ENCODE measurements around the gene UGT1A8.
A peak's percentile ranks its signal among the peaks of the same experiment; 100 is the strongest.

UGT1A8 gene

GRCh38 chr2:233769260-233769659, 151.8 kb downstream of the UGT1A8 start:
- H3K27me3 Mint-ChIP-seq, result peaks cover 28% of the 10 kb centered on the region
- no peak for DNase-seq
- no peaks in the 10 kb centered on the region for H3K4me1 Mint-ChIP-seq (ENCODE audit: low read depth)
- H3K9me3 Mint-ChIP-seq, result no peaks in the 10 kb centered on the region
- H3K4me3 Mint-ChIP-seq, result no peak overlapping the region
- H3K36me3 Mint-ChIP-seq (ENCODE audit: low read depth), result no peaks in the 10 kb centered on the region
- H3K27ac Mint-ChIP-seq, result no peak overlapping the region

GRCh38 chr2:233772153-233772552, 154.7 kb downstream of the UGT1A8 start:
- no peak overlapping the region for H3K27ac Mint-ChIP-seq
- H3K4me3 Mint-ChIP-seq, result no peak overlapping the region
- DNase-seq, result no peak
- H3K27me3 Mint-ChIP-seq, result peaks cover 21% of the 10 kb centered on the region
- no peaks in the 10 kb centered on the region for H3K4me1 Mint-ChIP-seq (ENCODE audit: low read depth)
- H3K36me3 Mint-ChIP-seq (ENCODE audit: low read depth), result no peaks in the 10 kb centered on the region
- H3K9me3 Mint-ChIP-seq, result peaks cover 14% of the 10 kb centered on the region

- Mint-ChIP-seq H3K27ac (no peak overlapping the region), H3K4me3 (no peak overlapping the region), H3K36me3 (ENCODE audit: low read depth) (no peaks in the 10 kb centered on the region), H3K4me1 (ENCODE audit: low read depth) (no peaks in the 10 kb centered on the region), H3K27me3 (peaks cover 18% of the 10 kb centered on the region), H3K9me3 (peaks cover 14% of the 10 kb centered on the region)
- no peak for DNase-seq
Observed at GRCh38 chr2:233772583-233772982, 155.2 kb downstream of the UGT1A8 start.

- Mint-ChIP-seq H3K36me3 (ENCODE audit: low read depth) (no peaks in the 10 kb centered on the region), H3K9me3 (peaks cover 14% of the 10 kb centered on the region), H3K27ac (no peak overlapping the region), H3K27me3 (peaks cover 19% of the 10 kb centered on the region), H3K4me1 (ENCODE audit: low read depth) (no peaks in the 10 kb centered on the region), H3K4me3 (no peak overlapping the region)
- no peak for DNase-seq
Observed at GRCh38 chr2:233773854-233774253, 156.4 kb downstream of the UGT1A8 start.

- H3K27ac Mint-ChIP-seq, result no peak overlapping the region
- no peaks in the 10 kb centered on the region for H3K36me3 Mint-ChIP-seq (ENCODE audit: low read depth)
- H3K4me1 Mint-ChIP-seq (ENCODE audit: low read depth), result no peaks in the 10 kb centered on the region
- DNase-seq, result no peak
- H3K27me3 Mint-ChIP-seq, result peaks cover 20% of the 10 kb centered on the region
- peaks cover 14% of the 10 kb centered on the region for H3K9me3 Mint-ChIP-seq
- no peak overlapping the region for H3K4me3 Mint-ChIP-seq
Observed at GRCh38 chr2:233775414-233775813, 158.0 kb downstream of the UGT1A8 start.

- peaks cover 14% of the 10 kb centered on the region for H3K9me3 Mint-ChIP-seq
- no peak for DNase-seq
- H3K4me3 Mint-ChIP-seq, result no peak within 1 kb of the TSS
- H3K4me1 Mint-ChIP-seq (ENCODE audit: low read depth), result no peaks in the 10 kb centered on the region
- no peaks in the 10 kb centered on the region for H3K36me3 Mint-ChIP-seq (ENCODE audit: low read depth)
- H3K27ac Mint-ChIP-seq, result no peak within 1 kb of the TSS
- peaks cover 24% of the 10 kb centered on the region for H3K27me3 Mint-ChIP-seq
Observed at GRCh38 chr2:233778030-233778429, 160.6 kb downstream of the UGT1A8 start, which contains the start of gene MROH2A. MROH2A (plus strand) TSS chr2:233778330; CDS start chr2:233779359, 1,029 bp downstream.

- Mint-ChIP-seq H3K4me3 (no peak overlapping the region), H3K9me3 (peaks cover 14% of the 10 kb centered on the region), H3K27ac (no peak overlapping the region), H3K27me3 (peaks cover 25% of the 10 kb centered on the region), H3K4me1 (ENCODE audit: low read depth) (no peaks in the 10 kb centered on the region), H3K36me3 (ENCODE audit: low read depth) (no peaks in the 10 kb centered on the region)
- DNase-seq, result no peak
Observed at GRCh38 chr2:233779722-233780121, 162.3 kb downstream of the UGT1A8 start.

GRCh38 chr2:233780771-233781170, 163.3 kb downstream of the UGT1A8 start:
- Mint-ChIP-seq H3K4me3 (no peak overlapping the region), H3K36me3 (ENCODE audit: low read depth) (no peaks in the 10 kb centered on the region), H3K27me3 (peaks cover 24% of the 10 kb centered on the region), H3K27ac (no peak overlapping the region), H3K4me1 (ENCODE audit: low read depth) (no peaks in the 10 kb centered on the region), H3K9me3 (peaks cover 9% of the 10 kb centered on the region)
- DNase-seq, result no peak

GRCh38 chr2:233789554-233789953, 172.1 kb downstream of the UGT1A8 start:
- H3K4me3 Mint-ChIP-seq, result no peak overlapping the region
- DNase-seq, result no peak
- no peak overlapping the region for H3K27ac Mint-ChIP-seq
- H3K36me3 Mint-ChIP-seq (ENCODE audit: low read depth), result no peaks in the 10 kb centered on the region
- H3K4me1 Mint-ChIP-seq (ENCODE audit: low read depth), result no peaks in the 10 kb centered on the region
- no peaks in the 10 kb centered on the region for H3K9me3 Mint-ChIP-seq
- peaks cover 4% of the 10 kb centered on the region for H3K27me3 Mint-ChIP-seq

- no peaks in the 10 kb centered on the region for H3K9me3 Mint-ChIP-seq
- H3K36me3 Mint-ChIP-seq (ENCODE audit: low read depth), result no peaks in the 10 kb centered on the region
- no peaks in the 10 kb centered on the region for H3K4me1 Mint-ChIP-seq (ENCODE audit: low read depth)
- H3K27ac Mint-ChIP-seq, result no peak overlapping the region
- no peak overlapping the region for H3K4me3 Mint-ChIP-seq
- no peaks in the 10 kb centered on the region for H3K27me3 Mint-ChIP-seq
- no peak for DNase-seq
Observed at GRCh38 chr2:233791151-233791882, 173.9 kb downstream of the UGT1A8 start.

GRCh38 chr2:233791883-233792329, 174.5 kb downstream of the UGT1A8 start:
- H3K27me3 Mint-ChIP-seq, result no peaks in the 10 kb centered on the region
- H3K27ac Mint-ChIP-seq, result no peak overlapping the region
- H3K9me3 Mint-ChIP-seq, result no peaks in the 10 kb centered on the region
- DNase-seq, result no peak
- H3K4me3 Mint-ChIP-seq, result no peak overlapping the region
- no peaks in the 10 kb centered on the region for H3K4me1 Mint-ChIP-seq (ENCODE audit: low read depth)
- no peaks in the 10 kb centered on the region for H3K36me3 Mint-ChIP-seq (ENCODE audit: low read depth)

- H3K4me3 Mint-ChIP-seq, result no peak overlapping the region
Observed at GRCh38 chr2:233792720-233793119, 175.3 kb downstream of the UGT1A8 start.

GRCh38 chr2:233793465-233794127, 176.2 kb downstream of the UGT1A8 start:
- Mint-ChIP-seq H3K27ac (no peak overlapping the region), H3K27me3 (peaks cover 2% of the 10 kb centered on the region), H3K4me3 (no peak overlapping the region), H3K36me3 (ENCODE audit: low read depth) (no peaks in the 10 kb centered on the region), H3K9me3 (no peaks in the 10 kb centered on the region), H3K4me1 (ENCODE audit: low read depth) (no peaks in the 10 kb centered on the region)
- DNase-seq, result no peak

More at GRCh38 chr2:233792720-233793119, 175.3 kb downstream of the UGT1A8 start:
- no peaks in the 10 kb centered on the region for H3K27me3 Mint-ChIP-seq
- H3K4me1 Mint-ChIP-seq (ENCODE audit: low read depth), result no peaks in the 10 kb centered on the region
- no peak for DNase-seq
- H3K36me3 Mint-ChIP-seq (ENCODE audit: low read depth), result no peaks in the 10 kb centered on the region
- H3K9me3 Mint-ChIP-seq, result no peaks in the 10 kb centered on the region
- no peak overlapping the region for H3K27ac Mint-ChIP-seq

- no peaks in the 10 kb centered on the region for H3K9me3 Mint-ChIP-seq
- H3K4me1 Mint-ChIP-seq (ENCODE audit: low read depth), result no peaks in the 10 kb centered on the region
- no peak overlapping the region for H3K27ac Mint-ChIP-seq
- peaks cover 2% of the 10 kb centered on the region for H3K27me3 Mint-ChIP-seq
- no peaks in the 10 kb centered on the region for H3K36me3 Mint-ChIP-seq (ENCODE audit: low read depth)
- peak; percentile 16 for DNase-seq
- H3K4me3 Mint-ChIP-seq, result no peak overlapping the region
Observed at GRCh38 chr2:233794128-233794658, 176.8 kb downstream of the UGT1A8 start.

GRCh38 chr2:233795735-233796171, 178.3 kb downstream of the UGT1A8 start:
- DNase-seq, result no peak
- Mint-ChIP-seq H3K27ac (no peak overlapping the region), H3K27me3 (peaks cover 2% of the 10 kb centered on the region), H3K36me3 (ENCODE audit: low read depth) (no peaks in the 10 kb centered on the region), H3K9me3 (no peaks in the 10 kb centered on the region), H3K4me3 (no peak overlapping the region), H3K4me1 (ENCODE audit: low read depth) (no peaks in the 10 kb centered on the region)

Data from activated T-cell treated with anti-CD3 and anti-CD28 coated beads, Interleukin-2, amount 50 U/mL, for 24 hours (primary cell).